Gastrocnemius medialis (tissue), 4 donors: ENCODE measurements around the gene PHLDB2.

ENCODE experiments used
- CTCF ChIP-seq, 5 experiments: fragments of 450-650 bp in 3 of 5; fragments of 200-600 bp in 2 of 5; sonication (generic) in 2 of 5; IDR thresholded peaks in 4 of 5; conservative IDR thresholded peaks in 1 of 5; 1 replicate in 4 of 5; 2 replicates in 1 of 5; pipeline ENCODE4 v1.5.1; 2016 to 2019; ENCODE audit warnings: antibody characterized with exemption in 5 of 5, mild to moderate bottlenecking in 3 of 5, moderate library complexity in 3 of 5
- POLR2A ChIP-seq, 2 donors: fragments of 450-650 bp; IDR thresholded peaks; one replicate each; pipeline ENCODE4 v1.6.1; 2017; ENCODE audit warnings: antibody characterized with exemption in 2 of 2, mild to moderate bottlenecking in 2 of 2, moderate library complexity in 2 of 2

GRCh38 chr3:111820651-111821050, 38.4 kb upstream of the PHLDB2 start:
- TF ChIP-seq POLR2A (IDR thresholded peaks at IDR 0.05): no peak
- TF ChIP-seq CTCF (IDR thresholded peaks at IDR 0.05 in 4 of 5, conservative IDR thresholded peaks at IDR 0.05 in 1 of 5): no peak
